IPS DF 6.9 (cell line): Measurements from ENCODE around the gene IRAK4.
A peak's percentile ranks its signal among the peaks of the same experiment; 100 is the strongest.
"Not testable (repeated sequence)": the region's sequence is repeated elsewhere in the genome, so short reads cannot be mapped to it uniquely, and the experiment has no call there.

Experiments
- DNase-seq: peaks from one replicate; pipeline ENCODE4 v3.0.0-alpha.2; 2013; ENCODE audit warnings: low read depth, low spot score
- H3K27ac ChIP-seq: one replicate; pipeline ENCODE4 v1.5.1; 2013; ENCODE audit warnings: low read length, control low read depth
- H3K27me3 ChIP-seq: 2 replicates; pipeline ENCODE4 v1.6.1; 2013; ENCODE audit warnings: mild to moderate bottlenecking, low read length; ENCODE audit not compliant: control insufficient read depth, insufficient read depth
- H3K36me3 ChIP-seq: 2 replicates; pipeline ENCODE4 v1.6.1; 2013; ENCODE audit warnings: low read length; ENCODE audit not compliant: control insufficient read depth, insufficient read depth
- H3K4me1 ChIP-seq: 2 replicates; pipeline ENCODE4 v1.6.1; 2013; ENCODE audit warnings: low read length; ENCODE audit not compliant: control insufficient read depth, insufficient read depth
- H3K4me3 ChIP-seq: 2 replicates; pipeline ENCODE4 v1.5.1; 2013; ENCODE audit warnings: mild to moderate bottlenecking, low read length
- H3K9me3 ChIP-seq: 2 replicates; pipeline ENCODE4 v1.6.1; 2013; ENCODE audit warnings: low read length, inconsistent platforms; ENCODE audit not compliant: control insufficient read depth, insufficient read depth
- WGBS: extraction: QIAGEN DNeasy Blood & Tissue Kit; methylation state at CpG from one replicate; pipeline ENCODE4 v1.1.7; 2013; ENCODE audit warnings: mixed read lengths, missing lambda C conversion rate; ENCODE audit not compliant: insufficient read length, insufficient coverage; 5-methylcytosine and 5-hydroxymethylcytosine counted together

The IRAK4 gene

GRCh38 chr12:43740511-43741100 is 18.1 kb upstream of the IRAK4 start:
- H3K27ac ChIP-seq: no peak overlapping the region
- DNase-seq: no peak
- H3K4me3 ChIP-seq: no peak overlapping the region
- H3K4me1 ChIP-seq: no peaks in the 10 kb centered on the region
- H3K27me3 ChIP-seq: no peaks in the 10 kb centered on the region
- no CpG with 5 or more reads among the region's 3 CpGs for WGBS
- no peaks in the 10 kb centered on the region; the same call in 1 of the 2 replicates for H3K36me3 ChIP-seq
- no peaks in the 10 kb centered on the region for H3K9me3 ChIP-seq

GRCh38 chr12:43742106-43742505 is 16.6 kb upstream of the IRAK4 start:
- DNase-seq: no peak
- Histone ChIP-seq H3K27ac (no peak overlapping the region), H3K36me3 (no peaks in the 10 kb centered on the region)

GRCh38 chr12:43744826-43745225 is 13.9 kb upstream of the IRAK4 start:
- Histone ChIP-seq H3K9me3 (no peaks in the 10 kb centered on the region), H3K36me3 (no peaks in the 10 kb centered on the region), H3K27ac (no peak overlapping the region), H3K4me3 (no peak overlapping the region), H3K27me3 (no peaks in the 10 kb centered on the region), H3K4me1 (no peaks in the 10 kb centered on the region)
- DNase-seq: no peak

More at GRCh38 chr12:43742106-43742505, 16.6 kb upstream of the IRAK4 start:
- no peak overlapping the region for H3K4me3 ChIP-seq
- no peaks in the 10 kb centered on the region for H3K27me3 ChIP-seq
- no peaks in the 10 kb centered on the region for H3K4me1 ChIP-seq
- H3K9me3 ChIP-seq: no peaks in the 10 kb centered on the region

GRCh38 chr12:43749016-43749415 is 9.7 kb upstream of the IRAK4 start:
- WGBS: no CpG with 5 or more reads among the region's 5 CpGs
- Histone ChIP-seq H3K27me3 (no peaks in the 10 kb centered on the region), H3K27ac (no peak overlapping the region), H3K36me3 (no peaks in the 10 kb centered on the region), H3K9me3 (no peaks in the 10 kb centered on the region), H3K4me3 (no peak overlapping the region), H3K4me1 (no peaks in the 10 kb centered on the region)
- DNase-seq: no peak

- H3K27me3 ChIP-seq: no peaks in the 10 kb centered on the region
- WGBS: no CpG with 5 or more reads among the region's 3 CpGs
- no peaks in the 10 kb centered on the region for H3K4me1 ChIP-seq
- DNase-seq: no peak
- H3K36me3 ChIP-seq: no peaks in the 10 kb centered on the region
- no peaks in the 10 kb centered on the region for H3K9me3 ChIP-seq
- no peak overlapping the region for H3K27ac ChIP-seq
- no peak overlapping the region for H3K4me3 ChIP-seq
Measured at GRCh38 chr12:43750814-43751213, 7.9 kb upstream of the IRAK4 start.

GRCh38 chr12:43751360-43751759 is 7.4 kb upstream of the IRAK4 start:
- WGBS: no CpG with 5 or more reads among the region's 6 CpGs
- DNase-seq, H3K4me1 ChIP-seq, H3K27me3 ChIP-seq, H3K9me3 ChIP-seq, H3K4me3 ChIP-seq, H3K27ac ChIP-seq, H3K36me3 ChIP-seq: not testable (repeated sequence)

GRCh38 chr12:43754015-43754414 is 4.7 kb upstream of the IRAK4 start:
- DNase-seq: no peak
- H3K9me3 ChIP-seq: no peaks in the 10 kb centered on the region
- H3K27ac ChIP-seq: no peak overlapping the region
- 100% methylated on average over 1 of the region's 3 CpGs for WGBS
- H3K27me3 ChIP-seq: no peaks in the 10 kb centered on the region
- H3K36me3 ChIP-seq: no peaks in the 10 kb centered on the region
- no peak overlapping the region for H3K4me3 ChIP-seq
- peaks cover 3% of the 10 kb centered on the region; the same call in 1 of the 2 replicates for H3K4me1 ChIP-seq

GRCh38 chr12:43758247-43758727 is 464 bp upstream of the IRAK4 start:
- H3K4me1 ChIP-seq: peaks cover 4% of the 10 kb centered on the region; the same call in 1 of the 2 replicates
- H3K9me3 ChIP-seq: no peaks in the 10 kb centered on the region
- H3K4me3 ChIP-seq: peak overlapping the region; percentile 52; the same call in 1 of the 2 replicates
- H3K27ac ChIP-seq: no peak overlapping the region
- no peaks in the 10 kb centered on the region for H3K27me3 ChIP-seq
- no CpG with 5 or more reads among the region's 18 CpGs for WGBS
- DNase-seq: no peak
- H3K36me3 ChIP-seq: no peaks in the 10 kb centered on the region

- Histone ChIP-seq H3K4me3 (no peak overlapping the region), H3K9me3 (no peaks in the 10 kb centered on the region)
Measured at GRCh38 chr12:43760396-43760795, 1.6 kb downstream of the IRAK4 start.

GRCh38 chr12:43761500-43761899 is 2.7 kb downstream of the IRAK4 start:
- H3K4me3 ChIP-seq: no peak overlapping the region
- H3K27me3 ChIP-seq: no peaks in the 10 kb centered on the region
- no peaks in the 10 kb centered on the region for H3K9me3 ChIP-seq
- no peak for DNase-seq
- no peaks in the 10 kb centered on the region for H3K36me3 ChIP-seq
- H3K27ac ChIP-seq: no peak overlapping the region
- peaks cover 5% of the 10 kb centered on the region; the same call in 1 of the 2 replicates for H3K4me1 ChIP-seq

More at GRCh38 chr12:43760396-43760795, 1.6 kb downstream of the IRAK4 start:
- WGBS: 100% methylated on average over 1 of the region's 2 CpGs
- H3K27ac ChIP-seq: no peak overlapping the region
- H3K27me3 ChIP-seq: no peaks in the 10 kb centered on the region
- DNase-seq: no peak
- peaks cover 5% of the 10 kb centered on the region; the same call in 1 of the 2 replicates for H3K4me1 ChIP-seq
- H3K36me3 ChIP-seq: no peaks in the 10 kb centered on the region

GRCh38 chr12:43762596-43762995 is 3.8 kb downstream of the IRAK4 start:
- H3K27ac ChIP-seq: no peak overlapping the region
- H3K4me3 ChIP-seq: no peak overlapping the region
- H3K4me1 ChIP-seq: peaks cover 5% of the 10 kb centered on the region; the same call in 1 of the 2 replicates
- H3K9me3 ChIP-seq: no peaks in the 10 kb centered on the region
- H3K36me3 ChIP-seq: no peaks in the 10 kb centered on the region
- no peak for DNase-seq
- H3K27me3 ChIP-seq: no peaks in the 10 kb centered on the region
